K562 (cell line): ENCODE results near the gene RMND5B.

Experiments
- NR3C1 ChIP-seq: sonication (generic); formaldehyde crosslinking; IDR thresholded peaks from 2 replicates; pipeline ENCODE4 v1.8.1; 2022; ENCODE audit warnings: missing genetic modification reagents
- ZEB2 ChIP-seq: fragments of 450-650 bp; IDR thresholded peaks from 2 replicates; pipeline ENCODE4 v1.6.1; 2016
- ZNF778 ChIP-seq: fragments of 450-650 bp; formaldehyde crosslinking; IDR thresholded peaks from 2 replicates; pipeline ENCODE4 v1.4.0; 2020; ENCODE audit warnings: mild to moderate bottlenecking, moderate library complexity
- TF ChIP-seq, protein P1 (sequence below), 3 experiments: fragments of 200-800 bp in 1 of 3; fragments of 250-450 bp in 1 of 3; fragments of 450-650 bp in 1 of 3; sonication (Bioruptor Pico) in 1 of 3; sonication (Bioruptor generic) in 1 of 3; formaldehyde crosslinking in 1 of 3; IDR thresholded peaks; 2 replicates each; pipeline versions ENCODE4 v1.6.1 to v1.8.0; 2016 to 2022; ENCODE audit warnings: mild to moderate bottlenecking in 2 of 3, missing genetic modification characterization in 2 of 3, missing compliant biosample characterization in 1 of 3, moderate library complexity in 1 of 3

DNA sequence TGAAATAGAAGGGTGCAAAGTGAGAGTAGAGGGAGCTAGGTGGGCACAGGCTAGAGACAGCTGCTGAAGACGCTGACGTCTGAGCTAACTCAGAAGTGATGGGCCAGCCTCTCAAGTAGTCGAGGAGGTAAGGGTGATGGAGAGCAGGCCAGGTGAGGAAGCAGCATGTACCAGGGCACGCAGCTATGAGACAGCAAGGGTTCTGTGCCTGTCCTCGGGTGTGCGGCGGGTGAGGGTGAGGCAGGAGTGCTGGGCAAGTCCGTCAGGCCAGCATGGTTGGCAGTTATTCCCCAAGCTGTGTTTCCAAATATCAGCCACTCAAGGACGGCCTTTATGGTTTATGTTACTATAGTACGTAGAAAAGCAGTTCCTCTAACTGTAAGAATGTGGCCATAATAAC is 6.2 kb downstream of the RMND5B start:
- TF ChIP-seq, protein P1, sequence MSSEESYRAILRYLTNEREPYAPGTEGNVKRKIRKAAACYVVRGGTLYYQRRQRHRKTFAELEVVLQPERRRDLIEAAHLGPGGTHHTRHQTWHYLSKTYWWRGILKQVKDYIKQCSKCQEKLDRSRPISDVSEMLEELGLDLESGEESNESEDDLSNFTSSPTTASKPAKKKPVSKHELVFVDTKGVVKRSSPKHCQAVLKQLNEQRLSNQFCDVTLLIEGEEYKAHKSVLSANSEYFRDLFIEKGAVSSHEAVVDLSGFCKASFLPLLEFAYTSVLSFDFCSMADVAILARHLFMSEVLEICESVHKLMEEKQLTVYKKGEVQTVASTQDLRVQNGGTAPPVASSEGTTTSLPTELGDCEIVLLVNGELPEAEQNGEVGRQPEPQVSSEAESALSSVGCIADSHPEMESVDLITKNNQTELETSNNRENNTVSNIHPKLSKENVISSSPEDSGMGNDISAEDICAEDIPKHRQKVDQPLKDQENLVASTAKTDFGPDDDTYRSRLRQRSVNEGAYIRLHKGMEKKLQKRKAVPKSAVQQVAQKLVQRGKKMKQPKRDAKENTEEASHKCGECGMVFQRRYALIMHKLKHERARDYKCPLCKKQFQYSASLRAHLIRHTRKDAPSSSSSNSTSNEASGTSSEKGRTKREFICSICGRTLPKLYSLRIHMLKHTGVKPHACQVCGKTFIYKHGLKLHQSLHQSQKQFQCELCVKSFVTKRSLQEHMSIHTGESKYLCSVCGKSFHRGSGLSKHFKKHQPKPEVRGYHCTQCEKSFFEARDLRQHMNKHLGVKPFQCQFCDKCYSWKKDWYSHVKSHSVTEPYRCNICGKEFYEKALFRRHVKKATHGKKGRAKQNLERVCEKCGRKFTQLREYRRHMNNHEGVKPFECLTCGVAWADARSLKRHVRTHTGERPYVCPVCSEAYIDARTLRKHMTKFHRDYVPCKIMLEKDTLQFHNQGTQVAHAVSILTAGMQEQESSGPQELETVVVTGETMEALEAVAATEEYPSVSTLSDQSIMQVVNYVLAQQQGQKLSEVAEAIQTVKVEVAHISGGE (CRISPR knock-in tag; IDR thresholded peaks at IDR 0.05): no peak
- TF ChIP-seq NR3C1 (no peak), ZEB2 (no peak), ZNF778 (CRISPR knock-in tag) (no peak)
